CD14-positive monocyte (primary cell): ENCODE results near the gene DPP10. TPM values are rescaled to one million over a fixed set of nuclear protein-coding genes. Genes with fewer than 3 reads are reported as not detected.

Experiments
- DNase-seq, 3 donors: peaks; one replicate each; pipeline ENCODE4 v3.0.0-alpha.2; 2011 to 2022
- H2AFZ ChIP-seq: 2 replicates; pipeline ENCODE4 v1.6.0; 2012; ENCODE audit warnings: mild to moderate bottlenecking, low read depth, low read length, inconsistent platforms; ENCODE audit not compliant: insufficient read depth, poor library complexity, severe bottlenecking
- H3K27ac ChIP-seq, 2 donors: 1 replicate in 1 of 2; 2 replicates in 1 of 2; pipeline ENCODE4 v1.5.1; 2012 to 2013; ENCODE audit warnings: low read length in 2 of 2, control low read depth in 1 of 2, inconsistent platforms in 1 of 2, low read depth in 1 of 2, mild to moderate bottlenecking in 1 of 2
- H3K27me3 ChIP-seq, 2 donors: one replicate each; pipeline versions ENCODE4 v1.6.0 to v1.6.1; 2011 to 2013; ENCODE audit warnings: low read length in 2 of 2; ENCODE audit not compliant: control insufficient read depth in 2 of 2, insufficient read depth in 2 of 2
- H3K36me3 ChIP-seq, 2 donors: replicated peaks in 1 of 2; 1 replicate in 1 of 2; 2 replicates in 1 of 2; pipeline versions ENCODE4 v1.5.1 to v1.6.1; 2012 to 2013; ENCODE audit warnings: low read length in 2 of 2, control low read depth in 1 of 2, inconsistent platforms in 1 of 2, mild to moderate bottlenecking in 1 of 2; ENCODE audit not compliant: insufficient read depth in 2 of 2, control insufficient read depth in 1 of 2
- H3K4me1 ChIP-seq, 2 donors: 1 replicate in 1 of 2; 2 replicates in 1 of 2; pipeline versions ENCODE4 v1.5.1 to v1.6.1; 2012 to 2013; ENCODE audit warnings: low read length in 2 of 2, control low read depth in 1 of 2, inconsistent platforms in 1 of 2, mild to moderate bottlenecking in 1 of 2, moderate library complexity in 1 of 2; ENCODE audit not compliant: insufficient read depth in 2 of 2, control insufficient read depth in 1 of 2
- H3K4me2 ChIP-seq: replicated peaks from 2 replicates; pipeline ENCODE3; 2012; ENCODE audit warnings: low read length, moderate library complexity, mild to moderate bottlenecking; ENCODE audit not compliant: poor library complexity, severe bottlenecking; ENCODE audit errors: extremely low read depth
- H3K4me3 ChIP-seq, 3 experiments: fragments of 200-600 bp in 1 of 3; sonication (generic) in 1 of 3; replicated peaks in 1 of 3; 1 replicate in 2 of 3; 2 replicates in 1 of 3; pipeline ENCODE4 v1.5.1; 2011 to 2013; ENCODE audit warnings: low read length in 3 of 3, mild to moderate bottlenecking in 3 of 3, control low read depth in 2 of 3, low read depth in 2 of 3, inconsistent platforms in 1 of 3, moderate library complexity in 1 of 3
- H3K79me2 ChIP-seq: 2 replicates; pipeline ENCODE4 v1.6.0; 2012; ENCODE audit warnings: mild to moderate bottlenecking, control low read depth, inconsistent platforms, low read length, moderate library complexity; ENCODE audit not compliant: insufficient read depth
- H3K9ac ChIP-seq: 2 replicates; pipeline ENCODE4 v1.6.0; 2017; ENCODE audit warnings: low read length, mild to moderate bottlenecking; ENCODE audit not compliant: insufficient read depth, poor library complexity, severe bottlenecking
- H3K9me3 ChIP-seq, 2 donors: replicated peaks in 1 of 2; 1 replicate in 1 of 2; 2 replicates in 1 of 2; pipeline versions ENCODE4 v1.5.1 to v1.6.1; 2012 to 2013; ENCODE audit warnings: low read length in 2 of 2, control low read depth in 1 of 2; ENCODE audit not compliant: control insufficient read depth in 1 of 2, insufficient read depth in 1 of 2
- H4K20me1 ChIP-seq: 2 replicates; pipeline ENCODE4 v1.6.0; 2012; ENCODE audit warnings: mild to moderate bottlenecking, low read length, control low read depth, moderate library complexity; ENCODE audit not compliant: insufficient read depth
- H3K27ac Mint-ChIP-seq, 7 donors: one replicate each; pipeline ENCODE4 v1.8.0; 2020; ENCODE audit warnings: mild to moderate bottlenecking in 7 of 7, mixed read lengths in 7 of 7, moderate library complexity in 6 of 7, inconsistent platforms in 2 of 7
- H3K27me3 Mint-ChIP-seq, 3 donors: one replicate each; pipeline ENCODE4 v1.8.0; 2021 to 2022; ENCODE audit warnings: low read depth in 3 of 3, mild to moderate bottlenecking in 3 of 3, mixed read lengths in 3 of 3, moderate library complexity in 3 of 3, inconsistent platforms in 1 of 3
- H3K36me3 Mint-ChIP-seq, 2 donors: one replicate each; pipeline ENCODE4 v1.8.0; 2020; ENCODE audit warnings: mixed read lengths in 2 of 2, inconsistent platforms in 1 of 2, mild to moderate bottlenecking in 1 of 2
- H3K4me1 Mint-ChIP-seq: one replicate; pipeline ENCODE4 v1.8.0; 2020; ENCODE audit warnings: mild to moderate bottlenecking, mixed read lengths
- H3K4me3 Mint-ChIP-seq, 2 donors: one replicate each; pipeline ENCODE4 v1.8.0; 2020; ENCODE audit warnings: mild to moderate bottlenecking in 2 of 2, mixed read lengths in 2 of 2, moderate library complexity in 1 of 2
- H3K9me3 Mint-ChIP-seq, 7 donors: one replicate each; pipeline ENCODE4 v1.8.0; 2020 to 2022; ENCODE audit warnings: mixed read lengths in 7 of 7, mild to moderate bottlenecking in 6 of 7, moderate library complexity in 6 of 7, inconsistent platforms in 2 of 7
- CTCF ChIP-seq: fragments of 200-600 bp; IDR thresholded peaks from one replicate; pipeline ENCODE4 v1.8.0; 2022; ENCODE audit warnings: antibody characterized with exemption, mild to moderate bottlenecking
- WGBS: methylation state at CpG from one replicate; pipeline ENCODE4 v1.1.5; 2013; ENCODE audit warnings: missing lambda C conversion rate; ENCODE audit not compliant: insufficient coverage; 5-methylcytosine and 5-hydroxymethylcytosine counted together
- intact Hi-C, 2 donors: fragments of 100-400 bp; cut with micrococcal nuclease; formaldehyde crosslinking; loops; one replicate each; pipeline versions ENCODE4 v1.15.0 to v1.15.1; 2023
- polyA plus RNA-seq, 3 donors: library from polyadenylated mRNA; depleted of rRNA in 1 of 3; unstranded in 2 of 3; stranded (reverse) in 1 of 3; fragments of 300-500 nt in 2 of 3; fragments of >200 nt in 1 of 3; fragmentation: Illumina TruSeq in 2 of 3; gene quantifications; 1 replicate in 2 of 3; 2 replicates in 1 of 3; pipeline ENCODE4 v1.2.3, GENCODE V29; 2012 to 2021

DPP10 gene
- polyA plus RNA-seq, 3 donors = not detected

- intact Hi-C loops = no loop called here
- no peak overlapping the region for H3K9ac ChIP-seq
- H3K79me2 ChIP-seq = no peaks in the 10 kb centered on the region
- Mint-ChIP-seq H3K9me3 (peaks cover 0 to 2% (median 0%) of the 10 kb centered on the region in 7 donors), H3K27ac (no peak overlapping the region), H3K36me3 (no peaks in the 10 kb centered on the region), H3K4me3 (no peak overlapping the region), H3K27me3 (no peaks in the 10 kb centered on the region), H3K4me1 (no peaks in the 10 kb centered on the region)
- no peak overlapping the region for H3K27ac ChIP-seq
- DNase-seq = no peak
- no peaks in the 10 kb centered on the region for H3K9me3 ChIP-seq
- no peak overlapping the region for H2AFZ ChIP-seq
- TF ChIP-seq CTCF = no peak
- no peaks in the 10 kb centered on the region for H3K27me3 ChIP-seq
- no peak overlapping the region for H3K4me2 ChIP-seq
- no peaks in the 10 kb centered on the region for H4K20me1 ChIP-seq
- H3K4me1 ChIP-seq = no peaks in the 10 kb centered on the region
- no peaks in the 10 kb centered on the region for H3K36me3 ChIP-seq
- H3K4me3 ChIP-seq = no peak overlapping the region
- WGBS = 100% methylated on average over 2 of the region's 4 CpGs
Observed at GRCh38 chr2:114468343-114468742, 25.9 kb downstream of the DPP10 start.

- H3K79me2 ChIP-seq = no peaks in the 10 kb centered on the region
- intact Hi-C loops = no loop called here
- no peak for TF ChIP-seq CTCF
Observed at GRCh38 chr2:114472246-114472645, 29.8 kb downstream of the DPP10 start.

More at GRCh38 chr2:114472246-114472645, 29.8 kb downstream of the DPP10 start:
- no peaks in the 10 kb centered on the region for H3K36me3 ChIP-seq
- H3K9me3 ChIP-seq = no peaks in the 10 kb centered on the region
- no peak overlapping the region for H3K27ac ChIP-seq
- H3K4me1 ChIP-seq = no peaks in the 10 kb centered on the region
- H3K4me3 ChIP-seq = no peak overlapping the region
- Mint-ChIP-seq H3K36me3 (no peaks in the 10 kb centered on the region), H3K27me3 (no peaks in the 10 kb centered on the region), H3K4me3 (no peak overlapping the region), H3K9me3 (peaks cover 0 to 4% (median 0%) of the 10 kb centered on the region in 7 donors), H3K4me1 (no peaks in the 10 kb centered on the region), H3K27ac (no peak overlapping the region)
- no peak overlapping the region for H3K4me2 ChIP-seq
- H4K20me1 ChIP-seq = no peaks in the 10 kb centered on the region
- H3K9ac ChIP-seq = no peak overlapping the region
- H3K27me3 ChIP-seq = no peaks in the 10 kb centered on the region
- WGBS = no CpG with 5 or more reads among the region's 3 CpGs
- no peak overlapping the region for H2AFZ ChIP-seq
- no peak for DNase-seq
